ENCODE results near the gene BGN. TPM values are rescaled to one million over a fixed set of nuclear protein-coding genes. Genes with fewer than 3 reads are reported as not detected.

Gene BGN
- total and polyA plus RNA-seq, 2 experiments from 2014 or later: 129 to 308 TPM

DNA sequence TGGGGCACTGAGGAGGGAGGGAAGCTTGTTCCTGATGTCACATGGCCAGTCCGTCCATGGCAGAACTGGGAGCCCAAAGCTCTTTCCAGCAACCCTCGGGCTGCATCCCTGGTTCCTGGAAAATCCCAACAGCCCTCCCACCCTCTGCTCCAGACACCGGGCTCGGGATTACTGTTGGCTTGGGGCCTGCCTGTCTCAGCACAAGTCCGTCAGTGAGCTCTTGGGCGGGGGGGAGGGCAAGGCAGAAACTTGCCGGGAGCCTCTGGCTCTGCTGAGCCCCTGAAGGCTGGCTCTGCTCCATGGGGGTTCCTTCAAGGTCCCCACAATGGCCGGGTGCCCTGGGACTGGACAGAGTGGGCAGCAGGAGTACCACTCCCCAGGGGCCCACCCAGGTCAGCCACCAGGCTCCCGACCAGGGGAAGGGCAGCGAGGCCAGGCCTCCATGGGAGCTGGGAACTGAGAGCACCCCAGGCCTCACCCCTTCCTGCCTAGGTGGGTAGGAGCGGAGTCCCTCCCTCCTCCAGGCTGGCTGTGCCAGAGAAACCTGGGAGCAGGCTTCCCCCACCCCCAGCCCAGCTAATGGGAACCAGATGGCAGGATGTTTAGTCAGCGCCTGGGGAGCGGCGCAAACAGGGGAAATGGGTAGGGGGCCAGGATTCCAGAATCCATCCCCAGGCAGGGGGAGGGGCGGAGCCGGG lies 18.0 kb upstream of the BGN start:
- TF ChIP-seq EZH2phosphoT487 (IDR thresholded peaks at IDR 0.05; ENCODE audit: insufficient read depth, low read depth) (no peak), EZH2 (IDR thresholded peaks at IDR 0.05; ENCODE audit: insufficient read depth, poor library complexity, severe bottlenecking) (no peak)
- in situ Hi-C loops (cut with MboI): no loop called here
- H3K9me2 ChIP-seq (ENCODE audit: insufficient read depth): no peaks in the 10 kb centered on the region
- no peaks in the 10 kb centered on the region for H3K27me3 ChIP-seq (replicated peaks; ENCODE audit: insufficient read depth)
- WGBS, 2 experiments (ENCODE audit: low coverage in 1 of 2, low lambda C conversion rate in 2 of 2, missing lambda C conversion rate in 2 of 2): 0 to 3% methylated on average over 3 to 6 of the region's 16 CpGs
- no peaks in the 10 kb centered on the region for H3K36me3 ChIP-seq (ENCODE audit: low read depth)
- no peaks in the 10 kb centered on the region for H3K9me3 ChIP-seq (ENCODE audit: low read depth)
- H3K4me3 ChIP-seq: peak overlapping the region; percentile 18; the same call in 1 of the 2 replicates
- H3K4me2 ChIP-seq (ENCODE audit: unreplicated experiment): peak overlapping the region; percentile 48
- peak overlapping the region; percentile 54 for H3K9ac ChIP-seq
- H2AFZ ChIP-seq: no peak overlapping the region
- H3K27ac ChIP-seq: peak overlapping the region; percentile 77
- DNase-seq: peak; percentile 66
- peaks cover 28% of the 10 kb centered on the region for H3K4me1 ChIP-seq (ENCODE audit: insufficient read depth)
- H3K79me2 ChIP-seq (ENCODE audit: insufficient read depth): no peaks in the 10 kb centered on the region
- no peaks in the 10 kb centered on the region for H4K20me1 ChIP-seq (ENCODE audit: insufficient read depth)
- 0 out of 2 replicates have a peak, but pooled peaks cover 4% of the 10 kb centered on the region for H3F3A ChIP-seq (ENCODE audit: insufficient read depth)

DNA sequence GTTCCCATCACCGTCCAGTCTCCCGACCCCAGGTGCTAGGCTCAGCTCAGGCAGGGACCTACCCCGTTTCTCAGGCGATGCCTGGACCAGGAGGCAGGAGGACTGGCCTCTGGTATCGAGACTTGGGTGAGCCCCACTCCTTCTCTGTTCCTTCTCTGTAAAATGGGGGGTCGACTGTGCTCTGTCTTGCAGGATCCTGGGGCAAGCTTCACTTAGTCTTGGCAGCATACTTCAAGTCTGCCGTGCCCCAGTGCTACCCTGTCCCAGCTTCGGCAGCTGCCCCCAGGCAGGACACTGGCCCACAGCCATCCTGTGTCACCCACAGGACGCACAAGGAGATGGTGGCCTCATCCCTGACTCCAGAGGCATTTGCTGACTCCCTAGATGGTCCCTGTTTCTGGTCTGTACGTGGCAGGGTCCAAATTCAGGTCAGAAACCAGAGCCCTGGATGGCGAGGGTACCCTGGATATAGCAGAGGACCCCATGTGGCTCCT lies 17.4 kb upstream of the BGN start:
- Histone ChIP-seq H2AFZ (no peak overlapping the region), H3F3A (ENCODE audit: insufficient read depth) (0 out of 2 replicates have a peak, but pooled peaks cover 4% of the 10 kb centered on the region), H3K79me2 (ENCODE audit: insufficient read depth) (no peaks in the 10 kb centered on the region), H3K9me3 (ENCODE audit: low read depth) (no peaks in the 10 kb centered on the region), H3K4me3 (peak overlapping the region; percentile 18; the same call in 1 of the 2 replicates), H4K20me1 (ENCODE audit: insufficient read depth) (no peaks in the 10 kb centered on the region), H3K4me1 (ENCODE audit: insufficient read depth) (peaks cover 28% of the 10 kb centered on the region), H3K9ac (peak overlapping the region; percentile 54), H3K27me3 (replicated peaks; ENCODE audit: insufficient read depth) (no peaks in the 10 kb centered on the region), H3K36me3 (ENCODE audit: low read depth) (no peaks in the 10 kb centered on the region), H3K9me2 (ENCODE audit: insufficient read depth) (no peaks in the 10 kb centered on the region), H3K4me2 (ENCODE audit: unreplicated experiment) (peak overlapping the region; percentile 48), H3K27ac (peak overlapping the region; percentile 77)
- TF ChIP-seq EZH2phosphoT487 (IDR thresholded peaks at IDR 0.05; ENCODE audit: insufficient read depth, low read depth): no peak
- WGBS, 2 experiments (ENCODE audit: low coverage in 1 of 2, low lambda C conversion rate in 2 of 2, missing lambda C conversion rate in 2 of 2): 9 to 10% methylated on average over 7 to 10 of the region's 11 CpGs
- in situ Hi-C loops (cut with MboI): no loop called here
- no peak for DNase-seq

DNA sequence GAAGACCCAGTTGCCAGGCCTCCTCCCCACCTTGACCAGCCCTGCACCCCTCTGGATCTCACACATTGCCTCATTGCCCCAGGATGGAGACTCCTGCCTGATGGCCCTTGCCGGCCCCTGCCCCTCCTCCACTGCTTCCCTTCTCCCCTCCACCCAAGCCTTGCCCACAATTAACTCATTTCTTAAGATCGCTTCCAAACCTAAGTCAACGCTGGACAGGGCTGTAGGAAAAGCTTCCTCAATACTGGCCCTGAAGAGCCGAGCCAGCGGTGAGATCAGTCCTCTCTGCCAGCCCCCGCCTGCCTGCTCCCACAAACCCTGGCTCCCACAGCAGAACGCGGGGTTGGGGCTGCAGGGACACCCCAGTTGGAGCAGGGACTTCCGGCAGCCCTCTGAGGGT lies 16.9 kb upstream of the BGN start:
- H2AFZ ChIP-seq: no peak overlapping the region
- no peaks in the 10 kb centered on the region for H4K20me1 ChIP-seq (ENCODE audit: insufficient read depth)
- peaks cover 28% of the 10 kb centered on the region for H3K4me1 ChIP-seq (ENCODE audit: insufficient read depth)
- H3K9ac ChIP-seq: peak overlapping the region; percentile 54; the same call in 1 of the 2 replicates
- TF ChIP-seq EZH2 (IDR thresholded peaks at IDR 0.05; ENCODE audit: insufficient read depth, poor library complexity, severe bottlenecking) (no peak), EZH2phosphoT487 (IDR thresholded peaks at IDR 0.05; ENCODE audit: insufficient read depth, low read depth) (no peak)
- no peaks in the 10 kb centered on the region for H3K36me3 ChIP-seq (ENCODE audit: low read depth)
- in situ Hi-C loops (cut with MboI): no loop called here
- H3K27me3 ChIP-seq (replicated peaks; ENCODE audit: insufficient read depth): no peaks in the 10 kb centered on the region
- 1 to 7% methylated on average over 3 to 9 of the region's 9 CpGs for WGBS, 2 experiments (ENCODE audit: low coverage in 1 of 2, low lambda C conversion rate in 2 of 2, missing lambda C conversion rate in 2 of 2)
- H3K9me3 ChIP-seq (ENCODE audit: low read depth): no peaks in the 10 kb centered on the region
- peak overlapping the region; percentile 48 for H3K4me2 ChIP-seq (ENCODE audit: unreplicated experiment)
- H3K79me2 ChIP-seq (ENCODE audit: insufficient read depth): no peaks in the 10 kb centered on the region
- H3K9me2 ChIP-seq (ENCODE audit: insufficient read depth): no peaks in the 10 kb centered on the region
- peak overlapping the region; percentile 77 for H3K27ac ChIP-seq
- H3F3A ChIP-seq (ENCODE audit: insufficient read depth): 0 out of 2 replicates have a peak, but pooled peaks cover 4% of the 10 kb centered on the region
- H3K4me3 ChIP-seq: no peak overlapping the region
- DNase-seq: peak; percentile 78

DNA sequence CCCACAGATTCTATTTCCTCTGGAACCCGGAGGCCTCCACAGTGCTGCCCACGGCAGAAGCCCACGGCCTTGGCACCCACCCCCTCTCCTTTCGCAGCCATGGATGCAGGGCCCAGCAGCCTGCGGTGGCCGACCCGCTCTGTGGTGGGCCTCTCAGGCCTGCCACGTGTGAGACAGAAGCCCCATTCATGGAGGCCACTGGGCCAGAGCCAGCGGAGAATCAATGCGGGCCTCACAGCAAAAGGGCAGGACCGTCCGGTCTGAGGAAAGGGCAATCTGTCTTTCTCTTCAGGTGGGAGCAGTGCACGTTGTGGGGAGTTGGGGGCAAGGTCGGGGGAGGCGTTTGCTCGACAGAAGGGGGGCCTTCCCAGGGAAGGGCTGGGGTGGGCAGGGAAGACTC lies 16.0 kb upstream of the BGN start:
- Histone ChIP-seq H3K4me2 (ENCODE audit: unreplicated experiment) (no peak overlapping the region), H3K9ac (no peak overlapping the region), H3K9me3 (ENCODE audit: low read depth) (no peaks in the 10 kb centered on the region), H3K27ac (no peak overlapping the region), H3K9me2 (ENCODE audit: insufficient read depth) (no peaks in the 10 kb centered on the region), H4K20me1 (ENCODE audit: insufficient read depth) (no peaks in the 10 kb centered on the region), H3K79me2 (ENCODE audit: insufficient read depth) (no peaks in the 10 kb centered on the region), H3F3A (ENCODE audit: insufficient read depth) (0 out of 2 replicates have a peak, but pooled peaks cover 4% of the 10 kb centered on the region), H3K27me3 (replicated peaks; ENCODE audit: insufficient read depth) (no peaks in the 10 kb centered on the region), H3K4me1 (ENCODE audit: insufficient read depth) (peaks cover 28% of the 10 kb centered on the region), H2AFZ (no peak overlapping the region), H3K36me3 (ENCODE audit: low read depth) (no peaks in the 10 kb centered on the region), H3K4me3 (no peak overlapping the region)
- TF ChIP-seq EZH2 (IDR thresholded peaks at IDR 0.05; ENCODE audit: insufficient read depth, poor library complexity, severe bottlenecking): no peak
- no peak for TF ChIP-seq EZH2phosphoT487 (IDR thresholded peaks at IDR 0.05; ENCODE audit: insufficient read depth, low read depth)
- WGBS, 2 experiments (ENCODE audit: low coverage in 1 of 2, low lambda C conversion rate in 2 of 2, missing lambda C conversion rate in 2 of 2): 78 to 100% methylated on average over 2 to 5 of the region's 16 CpGs
- no peak for DNase-seq
- in situ Hi-C loops (cut with MboI): no loop called here

All from GM23248 (cell line).